Measurements from ENCODE around the gene ANAPC15.

ANAPC15 gene

GRCh38 chr11:72081184-72081644, 31.3 kb downstream of the ANAPC15 start:
- TF ChIP-seq, protein P1, sequence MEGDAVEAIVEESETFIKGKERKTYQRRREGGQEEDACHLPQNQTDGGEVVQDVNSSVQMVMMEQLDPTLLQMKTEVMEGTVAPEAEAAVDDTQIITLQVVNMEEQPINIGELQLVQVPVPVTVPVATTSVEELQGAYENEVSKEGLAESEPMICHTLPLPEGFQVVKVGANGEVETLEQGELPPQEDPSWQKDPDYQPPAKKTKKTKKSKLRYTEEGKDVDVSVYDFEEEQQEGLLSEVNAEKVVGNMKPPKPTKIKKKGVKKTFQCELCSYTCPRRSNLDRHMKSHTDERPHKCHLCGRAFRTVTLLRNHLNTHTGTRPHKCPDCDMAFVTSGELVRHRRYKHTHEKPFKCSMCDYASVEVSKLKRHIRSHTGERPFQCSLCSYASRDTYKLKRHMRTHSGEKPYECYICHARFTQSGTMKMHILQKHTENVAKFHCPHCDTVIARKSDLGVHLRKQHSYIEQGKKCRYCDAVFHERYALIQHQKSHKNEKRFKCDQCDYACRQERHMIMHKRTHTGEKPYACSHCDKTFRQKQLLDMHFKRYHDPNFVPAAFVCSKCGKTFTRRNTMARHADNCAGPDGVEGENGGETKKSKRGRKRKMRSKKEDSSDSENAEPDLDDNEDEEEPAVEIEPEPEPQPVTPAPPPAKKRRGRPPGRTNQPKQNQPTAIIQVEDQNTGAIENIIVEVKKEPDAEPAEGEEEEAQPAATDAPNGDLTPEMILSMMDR (conservative IDR thresholded peaks at IDR 0.05; ENCODE audit: control insufficient read depth, insufficient read depth, low read depth, low read length): no peak
- peak overlapping the region; percentile 85 for H3K4me3 ChIP-seq (ENCODE audit: control insufficient read depth, low read depth, low read length)
- no peak for DNase-seq (ENCODE audit: low read depth)

GRCh38 chr11:72080326-72081183, 31.9 kb downstream of the ANAPC15 start, which contains the start of the genes LRRC51 and NUMA1:
Gene LRRC51, plus strand, starts transcription at chr11:72080850. Its CDS starts 8,234 bp downstream, at chr11:72089084.
Gene NUMA1, minus strand, starts transcription at chr11:72080542. Its CDS starts 44,599 bp downstream, at chr11:72035943.
- peak within 1 kb of the TSS; percentile 85 for H3K4me3 ChIP-seq (ENCODE audit: control insufficient read depth, low read depth, low read length)
- DNase-seq (ENCODE audit: low read depth): peak; percentile 100
- TF ChIP-seq, protein P1 (conservative IDR thresholded peaks at IDR 0.05; ENCODE audit: control insufficient read depth, insufficient read depth, low read depth, low read length): no peak

GRCh38 chr11:72079819-72080325, 32.6 kb downstream of the ANAPC15 start:
- TF ChIP-seq, protein P1 (conservative IDR thresholded peaks at IDR 0.05; ENCODE audit: control insufficient read depth, insufficient read depth, low read depth, low read length): no peak
- DNase-seq (ENCODE audit: low read depth): no peak
- peak overlapping the region; percentile 85 for H3K4me3 ChIP-seq (ENCODE audit: control insufficient read depth, low read depth, low read length)

DNA sequence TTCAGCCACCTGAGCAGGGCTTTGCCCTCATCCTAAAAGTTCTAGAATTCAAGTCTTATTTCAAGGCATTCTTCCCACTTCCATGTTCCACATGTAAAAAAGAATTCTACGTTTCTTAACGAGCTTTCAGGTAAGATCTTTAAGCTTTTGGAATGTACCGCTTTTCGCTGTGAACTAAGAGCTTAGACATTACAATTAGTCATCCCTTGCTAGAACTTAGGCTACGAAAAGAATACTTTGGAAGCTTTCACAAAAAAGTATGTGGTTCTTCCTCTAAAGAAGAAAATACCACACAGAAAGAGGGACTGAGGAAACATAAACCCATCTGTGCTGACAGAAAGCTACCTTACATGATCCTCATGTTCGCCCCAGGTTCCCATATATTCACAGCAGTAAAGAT, 34.0 kb downstream of the ANAPC15 start:
- DNase-seq (ENCODE audit: low read depth): no peak
- TF ChIP-seq, protein P1 (conservative IDR thresholded peaks at IDR 0.05; ENCODE audit: control insufficient read depth, insufficient read depth, low read depth, low read length): no peak
- peak overlapping the region; percentile 85 for H3K4me3 ChIP-seq (ENCODE audit: control insufficient read depth, low read depth, low read length)

DNA sequence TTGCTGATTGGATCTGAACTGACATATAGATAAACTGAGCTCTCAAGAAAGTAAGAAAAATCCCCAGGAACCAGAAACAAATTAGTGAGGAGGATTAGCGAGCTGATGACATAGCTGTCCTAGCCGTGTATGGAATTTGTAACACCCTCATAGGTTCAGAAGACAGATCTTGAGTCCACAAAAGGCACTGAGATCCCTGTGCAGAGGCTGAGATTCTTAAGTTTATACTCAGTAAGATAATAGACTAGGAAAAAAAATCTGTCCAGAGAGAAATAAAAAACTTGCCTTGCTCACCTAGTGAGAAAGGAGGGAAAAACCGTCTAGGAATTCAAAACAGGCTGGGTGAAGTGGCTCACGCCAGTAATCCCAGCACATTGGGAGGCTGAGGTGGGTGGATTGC, 36.7 kb downstream of the ANAPC15 start:
- DNase-seq (ENCODE audit: low read depth): no peak
- TF ChIP-seq, protein P1 (conservative IDR thresholded peaks at IDR 0.05; ENCODE audit: control insufficient read depth, insufficient read depth, low read depth, low read length): no peak
- no peak overlapping the region for H3K4me3 ChIP-seq (ENCODE audit: control insufficient read depth, low read depth, low read length)

DNA sequence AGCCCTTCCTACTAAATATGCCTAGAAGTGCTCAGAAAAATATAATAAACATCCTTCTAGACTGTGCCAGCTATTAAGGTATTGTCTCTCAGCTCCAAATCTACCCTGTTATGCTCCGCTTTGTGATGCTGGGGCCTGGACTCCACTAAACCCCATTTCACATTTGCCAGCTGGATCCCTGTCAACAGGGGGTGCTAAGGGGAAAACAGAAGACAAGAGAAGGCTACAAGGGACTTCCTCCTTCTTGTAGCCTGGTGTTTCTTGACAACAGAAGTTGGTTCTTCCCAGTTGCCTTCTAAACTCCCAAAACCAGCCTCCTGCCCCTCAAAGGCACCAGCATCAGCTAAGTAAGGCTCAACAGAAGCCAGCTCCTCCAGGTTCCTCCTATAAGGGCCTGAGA, 37.4 kb downstream of the ANAPC15 start:
- H3K4me3 ChIP-seq (ENCODE audit: control insufficient read depth, low read depth, low read length): no peak overlapping the region
- no peak for DNase-seq (ENCODE audit: low read depth)
- TF ChIP-seq, protein P1 (conservative IDR thresholded peaks at IDR 0.05; ENCODE audit: control insufficient read depth, insufficient read depth, low read depth, low read length): no peak

Data from fibroblast of mammary gland (primary cell).